ENCODE results near the gene CD38.
A peak's percentile ranks its signal among the peaks of the same experiment; 100 is the strongest.

CD38 gene

DNA sequence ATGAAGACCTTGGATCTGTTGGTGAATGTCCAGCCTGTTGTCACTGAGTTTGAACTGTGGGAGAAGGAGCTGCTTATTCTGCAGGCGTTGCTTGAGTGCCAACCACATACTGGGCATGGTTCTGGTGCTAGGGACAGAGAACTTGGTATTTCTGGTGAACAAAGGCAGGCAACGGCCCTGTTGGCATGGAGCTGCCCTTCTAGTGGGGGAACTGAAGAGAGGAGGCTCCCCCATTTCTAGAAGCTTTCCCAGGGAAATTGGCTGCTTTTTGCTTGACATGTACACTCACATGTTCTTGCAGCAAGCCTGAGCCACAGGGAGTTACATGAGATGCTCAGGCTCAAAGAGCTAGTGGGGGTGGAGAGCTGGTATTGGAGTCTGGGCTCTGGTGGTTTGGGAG lies 8.9 kb upstream of the CD38 start:
- ChIA-PET CTCF (no interaction called here), POLR2A (ENCODE audit: low non-redundant PET) (no interaction called here)
- TF ChIP-seq, protein P1, sequence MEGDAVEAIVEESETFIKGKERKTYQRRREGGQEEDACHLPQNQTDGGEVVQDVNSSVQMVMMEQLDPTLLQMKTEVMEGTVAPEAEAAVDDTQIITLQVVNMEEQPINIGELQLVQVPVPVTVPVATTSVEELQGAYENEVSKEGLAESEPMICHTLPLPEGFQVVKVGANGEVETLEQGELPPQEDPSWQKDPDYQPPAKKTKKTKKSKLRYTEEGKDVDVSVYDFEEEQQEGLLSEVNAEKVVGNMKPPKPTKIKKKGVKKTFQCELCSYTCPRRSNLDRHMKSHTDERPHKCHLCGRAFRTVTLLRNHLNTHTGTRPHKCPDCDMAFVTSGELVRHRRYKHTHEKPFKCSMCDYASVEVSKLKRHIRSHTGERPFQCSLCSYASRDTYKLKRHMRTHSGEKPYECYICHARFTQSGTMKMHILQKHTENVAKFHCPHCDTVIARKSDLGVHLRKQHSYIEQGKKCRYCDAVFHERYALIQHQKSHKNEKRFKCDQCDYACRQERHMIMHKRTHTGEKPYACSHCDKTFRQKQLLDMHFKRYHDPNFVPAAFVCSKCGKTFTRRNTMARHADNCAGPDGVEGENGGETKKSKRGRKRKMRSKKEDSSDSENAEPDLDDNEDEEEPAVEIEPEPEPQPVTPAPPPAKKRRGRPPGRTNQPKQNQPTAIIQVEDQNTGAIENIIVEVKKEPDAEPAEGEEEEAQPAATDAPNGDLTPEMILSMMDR (conservative IDR thresholded peaks at IDR 0.05; ENCODE audit: low read depth): no peak
- no peak overlapping the region for H3K27ac ChIP-seq
- DNase-seq (ENCODE audit: low spot score): no peak

DNA sequence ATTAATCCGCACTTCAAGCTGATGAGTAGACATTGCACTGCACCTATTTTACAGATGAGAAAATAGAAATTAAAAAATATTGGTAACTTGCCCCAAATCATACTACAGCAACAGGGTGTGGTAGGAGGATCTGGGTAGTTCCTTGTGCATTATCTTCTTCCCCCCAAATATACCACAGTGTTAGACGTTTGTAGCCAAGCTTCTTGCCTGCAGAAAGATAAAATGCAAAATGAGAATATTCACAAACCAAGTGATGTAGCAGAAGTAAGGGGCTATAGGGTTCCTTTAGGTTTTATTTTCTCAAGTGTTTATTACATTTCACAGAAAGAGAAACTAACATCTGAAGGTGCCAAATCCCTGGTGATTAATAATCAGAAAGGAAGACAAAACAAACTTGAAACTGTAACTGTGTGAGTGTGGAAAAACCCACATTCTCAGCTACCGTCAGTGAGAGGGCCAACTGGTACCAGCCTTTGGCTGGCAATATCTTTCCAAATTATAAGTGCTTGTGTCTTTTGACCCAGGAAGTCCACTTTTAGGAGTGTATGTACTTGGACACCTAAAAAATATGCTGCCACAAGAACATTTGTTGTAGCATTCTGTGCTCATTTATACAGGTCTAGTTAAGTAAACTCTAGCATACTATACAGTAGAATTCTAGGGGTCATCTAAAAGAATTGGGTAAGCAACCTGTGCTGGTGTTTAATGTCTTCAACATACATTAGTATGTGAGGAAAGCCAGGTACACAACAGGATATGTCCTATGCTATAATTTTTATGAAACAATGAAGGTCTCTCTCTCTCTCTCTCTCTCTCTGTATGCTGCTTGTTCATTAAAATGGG lies 6.7 kb upstream of the CD38 start:
- H3K27ac ChIP-seq: no peak overlapping the region
- DNase-seq (ENCODE audit: low spot score): no peak
- ChIA-PET CTCF (no interaction called here), POLR2A (ENCODE audit: low non-redundant PET) (no interaction called here)
- TF ChIP-seq, protein P1 (conservative IDR thresholded peaks at IDR 0.05; ENCODE audit: low read depth): no peak

DNA sequence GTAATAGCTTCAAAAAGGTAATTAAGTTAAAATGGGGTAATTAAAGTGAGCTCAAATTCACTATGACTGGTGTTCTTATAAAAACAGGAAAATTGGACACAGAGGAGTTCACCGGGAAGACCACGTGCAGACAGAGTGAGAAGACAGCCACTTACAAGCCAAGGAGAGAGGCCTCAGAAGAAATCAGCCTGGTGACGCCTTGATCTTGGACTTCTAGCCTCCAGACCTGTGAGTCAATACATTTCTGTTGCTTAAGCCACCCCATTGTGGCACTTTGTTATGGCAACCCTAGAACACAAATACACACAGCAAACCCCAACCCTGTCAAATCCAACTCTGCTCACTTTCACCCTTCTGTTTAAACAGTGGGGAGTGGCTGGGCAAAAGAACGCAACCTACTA lies 4.1 kb upstream of the CD38 start:
- no peak for DNase-seq (ENCODE audit: low spot score)
- CTCF ChIA-PET: no interaction called here
- POLR2A ChIA-PET (ENCODE audit: low non-redundant PET): no interaction called here
- H3K27ac ChIP-seq: no peak overlapping the region
- TF ChIP-seq, protein P1 (conservative IDR thresholded peaks at IDR 0.05; ENCODE audit: low read depth): no peak

DNA sequence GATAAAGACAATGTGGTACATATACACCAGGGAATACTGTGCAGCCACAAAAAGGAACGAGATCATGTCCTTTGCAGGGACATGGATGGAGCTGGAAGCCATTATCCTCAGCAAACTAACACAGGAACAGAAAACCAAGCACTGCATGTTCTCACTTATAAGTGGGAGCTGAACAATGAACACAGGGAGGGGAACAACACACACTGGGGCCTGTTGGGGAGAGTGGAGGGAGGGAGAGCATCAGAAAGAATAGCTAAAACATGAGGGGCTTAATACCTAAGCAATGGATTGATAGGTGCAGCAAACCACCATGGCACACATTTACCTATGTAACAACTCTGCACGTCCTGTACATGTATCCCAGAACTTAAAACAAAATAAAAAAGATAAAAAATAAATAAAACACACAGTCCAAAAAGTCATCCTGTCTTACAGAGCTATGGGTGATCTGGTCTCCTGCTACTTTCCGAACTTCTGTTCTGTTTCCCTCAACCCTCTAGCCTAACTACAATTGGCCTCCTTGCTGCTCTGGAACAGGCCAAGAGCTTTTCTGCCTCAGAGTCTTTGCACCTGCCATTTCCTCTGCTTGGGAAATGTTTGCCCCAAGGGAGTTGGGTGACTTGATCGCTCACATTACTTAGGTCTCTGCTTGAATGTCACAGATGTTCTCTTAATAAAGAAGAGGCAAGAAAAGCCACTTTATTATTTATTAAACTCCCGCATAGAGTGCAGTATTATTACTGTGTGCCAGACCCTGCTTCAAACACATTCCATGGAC lies 1.1 kb upstream of the CD38 start:
- CTCF ChIA-PET: no interaction called here
- DNase-seq (ENCODE audit: low spot score): no peak
- no peak overlapping the region for H3K27ac ChIP-seq
- TF ChIP-seq, protein P1 (conservative IDR thresholded peaks at IDR 0.05; ENCODE audit: low read depth): no peak
- POLR2A ChIA-PET (ENCODE audit: low non-redundant PET): no interaction called here

DNA sequence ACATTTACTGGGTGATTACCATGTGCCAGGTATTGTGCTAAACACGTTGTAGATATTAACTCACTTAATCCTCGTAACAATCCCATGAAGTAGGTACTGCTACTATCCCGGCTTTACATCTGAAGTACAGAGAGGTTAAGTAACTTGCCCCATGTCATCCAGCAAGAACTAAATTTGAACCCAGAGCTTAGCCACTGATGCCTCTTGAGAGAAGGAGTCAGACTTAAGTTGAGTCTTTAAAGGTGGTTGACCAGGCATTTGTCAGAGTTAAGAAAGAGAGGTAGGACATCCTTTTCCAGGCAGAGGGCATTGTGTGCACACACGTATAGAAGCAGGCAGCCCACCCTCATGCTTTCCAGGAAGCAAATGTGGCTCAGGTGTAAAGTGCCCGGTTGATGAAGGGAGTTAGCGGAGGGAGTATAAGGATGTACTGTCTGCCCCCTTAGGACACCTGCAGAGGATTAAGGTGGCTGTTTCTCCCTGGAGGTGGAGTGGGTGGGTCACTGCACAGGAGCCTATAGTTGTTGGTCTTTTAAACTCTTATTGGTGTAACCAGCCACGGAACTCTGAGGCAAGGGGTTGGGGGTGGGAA lies 335 bp upstream of the CD38 start:
- CTCF ChIA-PET: no interaction called here
- TF ChIP-seq, protein P1 (conservative IDR thresholded peaks at IDR 0.05; ENCODE audit: low read depth): no peak
- POLR2A ChIA-PET (ENCODE audit: low non-redundant PET): no interaction called here
- DNase-seq (ENCODE audit: low spot score): no peak
- no peak overlapping the region for H3K27ac ChIP-seq

DNA sequence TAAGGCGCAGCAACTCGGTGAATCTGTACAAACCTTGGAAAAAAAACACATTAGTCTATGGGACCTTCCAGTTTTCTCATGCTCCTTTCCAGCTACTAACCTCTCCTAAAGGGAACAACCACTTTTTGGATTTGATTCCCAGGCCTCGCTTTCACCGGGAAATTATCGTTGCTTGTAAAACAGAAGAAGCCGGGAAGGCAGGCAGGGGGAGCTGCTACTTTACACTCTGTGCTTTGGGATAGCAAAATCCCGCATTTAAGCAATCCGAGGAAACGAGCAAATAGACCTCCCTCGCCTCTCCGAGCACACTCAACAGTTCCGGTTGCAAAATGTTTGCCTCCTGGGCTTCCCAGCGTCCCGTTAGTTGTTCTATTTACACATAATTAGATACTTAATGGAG lies 1.2 kb downstream of the CD38 start:
- ChIA-PET POLR2A (ENCODE audit: low non-redundant PET) (no interaction called here), CTCF (no interaction called here)
- no peak overlapping the region for H3K27ac ChIP-seq
- TF ChIP-seq, protein P1 (conservative IDR thresholded peaks at IDR 0.05; ENCODE audit: low read depth): peak; percentile 33
- DNase-seq (ENCODE audit: low spot score): no peak
